ENCODE results near the gene CFAP54.
"Not testable (repeated sequence)": the region's sequence is repeated elsewhere in the genome, so short reads cannot be mapped to it uniquely, and the experiment has no call there.

The CFAP54 gene

DNA sequence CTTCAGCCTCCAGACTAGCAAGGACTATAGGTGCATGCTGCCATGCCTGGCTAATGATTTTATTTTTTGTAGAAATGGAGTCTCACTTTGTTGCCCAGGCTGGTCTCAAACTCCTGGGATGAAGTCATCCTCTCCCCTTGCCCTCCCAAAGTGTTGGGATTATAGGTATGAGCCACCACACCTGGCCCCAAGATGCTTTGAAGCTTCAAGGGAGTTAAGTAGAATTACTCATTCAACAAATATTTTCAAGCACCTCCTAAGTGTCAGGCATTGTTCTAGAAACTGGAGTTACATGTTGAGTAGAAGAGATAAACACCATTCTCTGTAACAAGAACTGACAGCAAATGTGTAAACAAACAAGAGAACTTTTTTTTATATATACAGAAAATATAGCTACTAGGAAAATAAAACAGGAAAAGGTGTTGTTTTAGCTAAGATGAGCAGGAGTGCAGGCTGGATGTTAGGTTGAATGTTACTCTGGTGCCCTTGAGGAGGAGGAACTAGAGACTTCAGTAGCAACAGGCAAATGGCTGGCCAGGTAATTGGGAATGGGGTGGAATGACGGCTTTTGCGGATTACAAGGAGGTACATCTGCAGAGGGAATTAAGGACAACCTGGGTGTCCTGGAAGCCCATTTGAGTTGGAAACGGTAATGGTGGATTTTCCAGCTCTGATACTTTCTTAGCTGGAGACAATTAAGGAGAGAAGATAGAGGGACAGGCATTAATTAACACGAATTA, 32.0 kb upstream of the CFAP54 start:
- no peak overlapping the region for H3K27ac ChIP-seq (ENCODE audit: low read length)
- no peaks in the 10 kb centered on the region for H3K27me3 ChIP-seq (ENCODE audit: control insufficient read depth in 1 of 2, insufficient read depth in 2 of 2, low read length in 2 of 2)

GRCh38 chr12:96459281-96459680, 30.1 kb upstream of the CFAP54 start:
- H3K4me1 ChIP-seq (ENCODE audit: control insufficient read depth, insufficient read depth, low read length); H3K9ac ChIP-seq (ENCODE audit: low read length in 2 of 2); H3K4me3 ChIP-seq (ENCODE audit: low read length in 2 of 2); H3K9me3 ChIP-seq (ENCODE audit: control insufficient read depth in 2 of 2, low read length in 2 of 2); H3K27ac ChIP-seq (ENCODE audit: low read length); H3K36me3 ChIP-seq (ENCODE audit: control insufficient read depth in 2 of 2, insufficient read depth in 2 of 2, low read length in 2 of 2); H3K27me3 ChIP-seq (ENCODE audit: control insufficient read depth in 1 of 2, insufficient read depth in 2 of 2, low read length in 2 of 2): not testable (repeated sequence)

More for the DNA sequence above, 32.0 kb upstream of the CFAP54 start:
- Histone ChIP-seq H3K9ac (ENCODE audit: low read length in 2 of 2) (no peak overlapping the region), H3K4me3 (ENCODE audit: low read length in 2 of 2) (no peak overlapping the region), H3K4me1 (ENCODE audit: control insufficient read depth, insufficient read depth, low read length) (no peaks in the 10 kb centered on the region), H3K9me3 (ENCODE audit: control insufficient read depth in 2 of 2, low read length in 2 of 2) (no peaks in the 10 kb centered on the region), H3K36me3 (ENCODE audit: control insufficient read depth in 2 of 2, insufficient read depth in 2 of 2, low read length in 2 of 2) (no peaks in the 10 kb centered on the region)

DNA sequence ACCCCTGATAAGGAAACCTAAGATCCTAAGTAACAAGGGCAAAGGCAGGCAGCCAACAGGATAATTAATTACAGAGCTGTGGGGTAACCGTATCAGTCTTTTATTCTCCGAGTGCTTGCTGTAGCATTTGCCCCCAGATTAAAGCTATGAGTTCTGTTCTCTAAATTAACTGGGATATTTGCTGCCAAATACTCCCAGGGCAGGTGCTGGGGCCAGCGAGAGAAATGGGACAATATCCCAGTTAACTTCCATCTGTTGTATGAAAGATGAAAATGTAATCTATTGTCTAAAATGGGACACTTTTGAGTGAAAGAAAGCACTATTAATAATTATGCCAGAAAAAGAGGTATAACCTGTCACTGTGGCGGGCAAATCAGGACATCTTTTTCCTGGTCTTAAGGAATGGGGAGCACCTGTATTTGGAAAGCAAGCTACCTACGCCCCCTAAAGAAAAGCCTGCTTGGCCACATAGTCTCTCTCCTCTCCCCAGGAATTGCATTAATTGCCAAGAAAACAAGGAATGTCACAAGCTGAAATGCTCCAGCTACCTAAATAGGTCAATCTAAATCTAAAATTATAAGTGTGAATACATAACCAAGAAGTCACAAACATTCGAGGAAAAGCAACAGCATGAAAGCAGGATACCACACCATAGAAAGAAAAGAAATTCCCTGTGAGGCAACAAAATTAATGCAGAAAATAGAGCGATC, 26.7 kb upstream of the CFAP54 start:
- Histone ChIP-seq H3K27ac (ENCODE audit: low read length) (no peak overlapping the region), H3K9ac (ENCODE audit: low read length in 2 of 2) (no peak overlapping the region), H3K4me3 (ENCODE audit: low read length in 2 of 2) (no peak overlapping the region), H3K4me1 (ENCODE audit: control insufficient read depth, insufficient read depth, low read length) (no peaks in the 10 kb centered on the region), H3K36me3 (ENCODE audit: control insufficient read depth in 2 of 2, insufficient read depth in 2 of 2, low read length in 2 of 2) (no peaks in the 10 kb centered on the region), H3K9me3 (ENCODE audit: control insufficient read depth in 2 of 2, low read length in 2 of 2) (no peaks in the 10 kb centered on the region), H3K27me3 (ENCODE audit: control insufficient read depth in 1 of 2, insufficient read depth in 2 of 2, low read length in 2 of 2) (no peaks in the 10 kb centered on the region)

GRCh38 chr12:96465896-96466295, 23.5 kb upstream of the CFAP54 start:
- H3K27ac ChIP-seq (ENCODE audit: low read length), result no peak overlapping the region
- no peaks in the 10 kb centered on the region for H3K4me1 ChIP-seq (ENCODE audit: control insufficient read depth, insufficient read depth, low read length)
- H3K36me3 ChIP-seq (ENCODE audit: control insufficient read depth in 2 of 2, insufficient read depth in 2 of 2, low read length in 2 of 2), result no peaks in the 10 kb centered on the region
- no peak overlapping the region for H3K9ac ChIP-seq (ENCODE audit: low read length in 2 of 2)
- no peaks in the 10 kb centered on the region for H3K9me3 ChIP-seq (ENCODE audit: control insufficient read depth in 2 of 2, low read length in 2 of 2)
- H3K27me3 ChIP-seq (ENCODE audit: control insufficient read depth in 1 of 2, insufficient read depth in 2 of 2, low read length in 2 of 2), result no peaks in the 10 kb centered on the region
- no peak overlapping the region for H3K4me3 ChIP-seq (ENCODE audit: low read length in 2 of 2)

- no peak overlapping the region for H3K9ac ChIP-seq (ENCODE audit: low read length in 2 of 2)
- no peaks in the 10 kb centered on the region for H3K9me3 ChIP-seq (ENCODE audit: control insufficient read depth in 2 of 2, low read length in 2 of 2)
- no peaks in the 10 kb centered on the region for H3K36me3 ChIP-seq (ENCODE audit: control insufficient read depth in 2 of 2, insufficient read depth in 2 of 2, low read length in 2 of 2)
- H3K27me3 ChIP-seq (ENCODE audit: control insufficient read depth in 1 of 2, insufficient read depth in 2 of 2, low read length in 2 of 2), result no peaks in the 10 kb centered on the region
- no peaks in the 10 kb centered on the region for H3K4me1 ChIP-seq (ENCODE audit: control insufficient read depth, insufficient read depth, low read length)
- H3K4me3 ChIP-seq (ENCODE audit: low read length in 2 of 2), result no peak overlapping the region
- H3K27ac ChIP-seq (ENCODE audit: low read length), result no peak overlapping the region
Observed at GRCh38 chr12:96466939-96467751, 22.2 kb upstream of the CFAP54 start.

DNA sequence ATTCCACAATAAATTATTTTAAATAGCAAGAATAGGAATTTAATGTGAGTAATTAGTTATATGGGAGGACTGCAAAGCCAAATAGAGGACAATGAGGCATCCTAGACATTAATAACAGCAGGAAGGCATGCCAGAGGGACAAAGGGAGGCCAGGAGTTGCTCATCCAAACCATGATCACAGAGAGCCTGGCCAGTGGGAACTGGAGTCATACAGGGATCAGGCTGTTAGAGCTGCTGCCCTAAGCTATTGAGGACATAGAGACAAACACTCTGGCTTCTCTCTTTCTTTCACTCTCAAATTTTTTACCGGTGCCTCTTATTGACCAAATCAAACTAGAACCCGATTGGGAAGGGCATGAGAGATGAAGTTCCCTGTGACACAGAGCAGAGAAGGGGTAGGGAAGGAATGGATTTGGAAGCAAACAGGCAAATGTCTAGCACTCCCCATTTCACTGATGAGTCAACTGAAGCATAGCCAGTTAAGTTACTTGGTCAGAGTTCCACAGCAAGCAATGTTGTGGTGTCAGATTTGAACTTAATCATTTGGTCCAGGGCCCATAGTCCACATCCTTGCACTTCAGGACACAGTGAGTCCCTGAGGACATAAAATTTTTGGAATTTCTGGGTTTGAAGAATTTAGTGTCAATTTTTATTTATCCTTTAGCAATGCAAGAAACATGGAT, 17.9 kb upstream of the CFAP54 start:
- Histone ChIP-seq H3K4me1 (ENCODE audit: control insufficient read depth, insufficient read depth, low read length) (no peaks in the 10 kb centered on the region), H3K9ac (ENCODE audit: low read length in 2 of 2) (no peak overlapping the region), H3K9me3 (ENCODE audit: control insufficient read depth in 2 of 2, low read length in 2 of 2) (no peaks in the 10 kb centered on the region), H3K27ac (ENCODE audit: low read length) (no peak overlapping the region), H3K36me3 (ENCODE audit: control insufficient read depth in 2 of 2, insufficient read depth in 2 of 2, low read length in 2 of 2) (no peaks in the 10 kb centered on the region), H3K27me3 (ENCODE audit: control insufficient read depth in 1 of 2, insufficient read depth in 2 of 2, low read length in 2 of 2) (no peaks in the 10 kb centered on the region), H3K4me3 (ENCODE audit: low read length in 2 of 2) (no peak overlapping the region)

DNA sequence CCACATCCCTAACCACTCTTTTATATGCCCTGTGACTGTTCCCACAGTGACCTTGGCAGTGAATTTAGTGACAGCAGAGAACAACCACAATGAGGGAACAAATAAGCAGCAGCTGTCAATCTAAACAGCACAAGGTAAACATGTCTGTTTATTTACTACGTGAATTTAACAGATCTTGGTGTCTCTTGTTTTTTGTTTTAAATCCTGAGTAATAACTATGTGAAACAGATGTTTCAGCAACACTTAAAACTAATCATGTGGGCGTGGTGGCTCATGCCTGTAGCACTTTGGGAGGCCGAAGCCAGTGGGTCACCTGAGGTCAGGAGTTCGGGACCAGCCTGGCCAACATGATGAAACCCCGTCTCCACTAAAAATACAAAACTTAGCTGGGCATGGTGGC, 17.0 kb upstream of the CFAP54 start:
- Histone ChIP-seq H3K9me3 (ENCODE audit: control insufficient read depth in 2 of 2, low read length in 2 of 2) (no peaks in the 10 kb centered on the region), H3K27ac (ENCODE audit: low read length) (no peak overlapping the region), H3K36me3 (ENCODE audit: control insufficient read depth in 2 of 2, insufficient read depth in 2 of 2, low read length in 2 of 2) (no peaks in the 10 kb centered on the region), H3K27me3 (ENCODE audit: control insufficient read depth in 1 of 2, insufficient read depth in 2 of 2, low read length in 2 of 2) (no peaks in the 10 kb centered on the region), H3K4me3 (ENCODE audit: low read length in 2 of 2) (no peak overlapping the region), H3K4me1 (ENCODE audit: control insufficient read depth, insufficient read depth, low read length) (no peaks in the 10 kb centered on the region), H3K9ac (ENCODE audit: low read length in 2 of 2) (no peak overlapping the region)

DNA sequence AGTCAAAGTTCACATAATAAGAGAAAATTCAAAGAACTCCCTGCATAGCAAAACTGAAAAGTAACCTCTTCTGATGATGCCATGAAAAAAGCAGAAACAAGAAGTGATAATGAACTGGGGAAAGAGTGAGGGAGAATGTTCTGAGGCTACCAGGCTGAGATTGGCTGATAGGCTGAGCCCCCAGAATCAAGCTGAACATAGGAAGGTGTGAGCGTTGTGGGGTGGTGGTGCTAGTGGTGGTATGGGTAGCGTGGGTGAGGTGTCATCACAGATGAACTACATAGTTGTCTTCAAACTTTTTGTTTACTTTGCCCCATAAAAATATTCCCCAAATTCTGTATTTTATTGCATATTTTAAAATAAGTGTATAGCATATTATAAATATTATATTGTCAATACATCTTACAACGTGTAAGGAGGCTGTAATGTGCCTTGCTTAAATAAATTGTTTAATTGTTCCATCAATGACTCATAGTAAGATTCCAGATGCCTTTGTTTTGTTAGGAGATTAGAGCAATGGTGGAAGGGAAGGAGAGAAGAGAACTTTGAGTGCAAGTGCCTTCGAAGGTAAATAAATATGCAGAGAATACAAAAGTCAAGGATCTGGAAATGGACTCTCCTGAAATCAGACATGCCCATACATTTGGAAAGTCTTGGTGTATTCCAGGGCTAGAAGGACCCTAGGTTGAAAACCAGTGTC, 15.8 kb upstream of the CFAP54 start:
- no peaks in the 10 kb centered on the region for H3K4me1 ChIP-seq (ENCODE audit: control insufficient read depth, insufficient read depth, low read length)
- H3K9me3 ChIP-seq (ENCODE audit: control insufficient read depth in 2 of 2, low read length in 2 of 2), result no peaks in the 10 kb centered on the region
- H3K9ac ChIP-seq (ENCODE audit: low read length in 2 of 2), result no peak overlapping the region
- no peaks in the 10 kb centered on the region for H3K36me3 ChIP-seq (ENCODE audit: control insufficient read depth in 2 of 2, insufficient read depth in 2 of 2, low read length in 2 of 2)
- no peaks in the 10 kb centered on the region for H3K27me3 ChIP-seq (ENCODE audit: control insufficient read depth in 1 of 2, insufficient read depth in 2 of 2, low read length in 2 of 2)
- H3K4me3 ChIP-seq (ENCODE audit: low read length in 2 of 2), result no peak overlapping the region
- H3K27ac ChIP-seq (ENCODE audit: low read length), result no peak overlapping the region

DNA sequence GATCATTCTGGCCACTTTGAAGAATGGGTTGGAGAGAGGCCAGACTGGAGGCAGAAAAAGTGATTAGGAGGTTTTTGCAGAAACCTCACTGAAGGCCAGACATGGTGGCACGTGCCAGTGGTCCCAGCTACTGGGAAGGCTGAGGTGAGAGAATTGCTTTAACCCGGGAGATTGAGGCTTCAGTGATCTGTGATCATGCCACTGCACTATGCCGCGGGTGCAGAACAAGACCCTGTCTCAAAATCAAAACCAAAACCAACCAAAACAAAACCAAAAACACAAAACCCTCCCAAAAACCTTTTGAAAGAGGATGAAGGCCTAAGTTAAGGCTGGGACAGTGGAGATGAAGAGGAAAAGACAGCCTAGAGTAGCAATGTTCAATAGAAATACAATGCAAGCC, 15.2 kb upstream of the CFAP54 start:
- Histone ChIP-seq H3K9ac (ENCODE audit: low read length in 2 of 2) (no peak overlapping the region), H3K4me1 (ENCODE audit: control insufficient read depth, insufficient read depth, low read length) (no peaks in the 10 kb centered on the region), H3K36me3 (ENCODE audit: control insufficient read depth in 2 of 2, insufficient read depth in 2 of 2, low read length in 2 of 2) (no peaks in the 10 kb centered on the region), H3K4me3 (ENCODE audit: low read length in 2 of 2) (no peak overlapping the region), H3K27me3 (ENCODE audit: control insufficient read depth in 1 of 2, insufficient read depth in 2 of 2, low read length in 2 of 2) (no peaks in the 10 kb centered on the region), H3K27ac (ENCODE audit: low read length) (no peak overlapping the region), H3K9me3 (ENCODE audit: control insufficient read depth in 2 of 2, low read length in 2 of 2) (no peaks in the 10 kb centered on the region)

GRCh38 chr12:96478011-96478410, 11.4 kb upstream of the CFAP54 start:
- H3K9me3 ChIP-seq (ENCODE audit: control insufficient read depth in 2 of 2, low read length in 2 of 2), result no peaks in the 10 kb centered on the region

More at GRCh38 chr12:96478011-96478410, 11.4 kb upstream of the CFAP54 start:
- Histone ChIP-seq H3K36me3 (ENCODE audit: control insufficient read depth in 2 of 2, insufficient read depth in 2 of 2, low read length in 2 of 2) (no peaks in the 10 kb centered on the region), H3K27me3 (ENCODE audit: control insufficient read depth in 1 of 2, insufficient read depth in 2 of 2, low read length in 2 of 2) (no peaks in the 10 kb centered on the region), H3K27ac (ENCODE audit: low read length) (no peak overlapping the region), H3K4me3 (ENCODE audit: low read length in 2 of 2) (no peak overlapping the region), H3K4me1 (ENCODE audit: control insufficient read depth, insufficient read depth, low read length) (no peaks in the 10 kb centered on the region), H3K9ac (ENCODE audit: low read length in 2 of 2) (no peak overlapping the region)
